Neuron (in vitro differentiated cells): ENCODE measurements around the gene UGT1A10.

Experiments
- H2AFZ ChIP-seq: one replicate; pipeline ENCODE4 v1.6.1; 2013; ENCODE audit warnings: low read depth, mild to moderate bottlenecking, inconsistent platforms, low read length, moderate library complexity
- H3K27me3 ChIP-seq: one replicate; pipeline ENCODE4 v1.6.1; 2013; ENCODE audit warnings: low read length; ENCODE audit not compliant: insufficient read depth
- H3K36me3 ChIP-seq: one replicate; pipeline ENCODE4 v1.6.1; 2013; ENCODE audit warnings: low read length; ENCODE audit not compliant: insufficient read depth
- H3K4me1 ChIP-seq: one replicate; pipeline ENCODE4 v1.6.1; 2013; ENCODE audit warnings: low read length; ENCODE audit not compliant: insufficient read depth
- H3K4me3 ChIP-seq: 2 replicates; pipeline ENCODE4 v1.5.1; 2013; ENCODE audit warnings: mild to moderate bottlenecking, low read length, moderate library complexity
- H3K9me3 ChIP-seq: one replicate; pipeline ENCODE4 v1.6.1; 2013; ENCODE audit warnings: low read length

Gene UGT1A10

GRCh38 chr2:233817361-233817911, 181.2 kb downstream of the UGT1A10 start:
- Histone ChIP-seq H3K4me1 (no peaks in the 10 kb centered on the region), H2AFZ (no peak overlapping the region), H3K27me3 (no peaks in the 10 kb centered on the region), H3K4me3 (no peak overlapping the region), H3K9me3 (no peaks in the 10 kb centered on the region), H3K36me3 (no peaks in the 10 kb centered on the region)

- Histone ChIP-seq H3K9me3 (no peaks in the 10 kb centered on the region), H2AFZ (no peak overlapping the region), H3K4me1 (no peaks in the 10 kb centered on the region), H3K36me3 (no peaks in the 10 kb centered on the region), H3K4me3 (no peak overlapping the region), H3K27me3 (no peaks in the 10 kb centered on the region)
Observed at GRCh38 chr2:233817995-233818638, 181.9 kb downstream of the UGT1A10 start.

- H3K4me3 ChIP-seq: no peak overlapping the region
- no peaks in the 10 kb centered on the region for H3K4me1 ChIP-seq
- H3K36me3 ChIP-seq: no peaks in the 10 kb centered on the region
- no peak overlapping the region for H2AFZ ChIP-seq
- no peaks in the 10 kb centered on the region for H3K27me3 ChIP-seq
- H3K9me3 ChIP-seq: no peaks in the 10 kb centered on the region
Observed at GRCh38 chr2:233818639-233819621, 182.7 kb downstream of the UGT1A10 start.

- Histone ChIP-seq H3K9me3 (no peaks in the 10 kb centered on the region), H3K36me3 (no peaks in the 10 kb centered on the region), H2AFZ (no peak overlapping the region), H3K4me1 (no peaks in the 10 kb centered on the region), H3K4me3 (no peak overlapping the region), H3K27me3 (no peaks in the 10 kb centered on the region)
Observed at GRCh38 chr2:233819884-233820773, 183.9 kb downstream of the UGT1A10 start.

GRCh38 chr2:233820774-233821105, 184.5 kb downstream of the UGT1A10 start:
- H3K4me1 ChIP-seq: no peaks in the 10 kb centered on the region
- H3K27me3 ChIP-seq: no peaks in the 10 kb centered on the region
- no peaks in the 10 kb centered on the region for H3K36me3 ChIP-seq
- no peaks in the 10 kb centered on the region for H3K9me3 ChIP-seq
- H2AFZ ChIP-seq: no peak overlapping the region
- no peak overlapping the region for H3K4me3 ChIP-seq

- H3K4me3 ChIP-seq: no peak overlapping the region
- no peak overlapping the region for H2AFZ ChIP-seq
- H3K9me3 ChIP-seq: no peaks in the 10 kb centered on the region
- no peaks in the 10 kb centered on the region for H3K4me1 ChIP-seq
- no peaks in the 10 kb centered on the region for H3K36me3 ChIP-seq
- no peaks in the 10 kb centered on the region for H3K27me3 ChIP-seq
Observed at GRCh38 chr2:233821196-233821595, 184.9 kb downstream of the UGT1A10 start.

GRCh38 chr2:233821709-233822100, 185.5 kb downstream of the UGT1A10 start:
- Histone ChIP-seq H3K9me3 (no peaks in the 10 kb centered on the region), H3K36me3 (no peaks in the 10 kb centered on the region), H2AFZ (no peak overlapping the region), H3K27me3 (no peaks in the 10 kb centered on the region), H3K4me3 (no peak overlapping the region), H3K4me1 (no peaks in the 10 kb centered on the region)

GRCh38 chr2:233822101-233822771, 186.0 kb downstream of the UGT1A10 start:
- Histone ChIP-seq H3K4me3 (no peak overlapping the region), H2AFZ (no peak overlapping the region), H3K4me1 (no peaks in the 10 kb centered on the region), H3K9me3 (no peaks in the 10 kb centered on the region), H3K27me3 (no peaks in the 10 kb centered on the region), H3K36me3 (no peaks in the 10 kb centered on the region)
